HG02885 (cell line): ENCODE measurements around the gene RIMBP2.

ENCODE experiments used
- ATAC-seq: cut with Tn5 transposase; IDR thresholded peaks from one replicate; pipeline ENCODE4 v1.9.1; 2021; ENCODE audit warnings: mild to moderate bottlenecking; ENCODE audit not compliant: unreplicated experiment, poor library complexity

RIMBP2 gene

DNA sequence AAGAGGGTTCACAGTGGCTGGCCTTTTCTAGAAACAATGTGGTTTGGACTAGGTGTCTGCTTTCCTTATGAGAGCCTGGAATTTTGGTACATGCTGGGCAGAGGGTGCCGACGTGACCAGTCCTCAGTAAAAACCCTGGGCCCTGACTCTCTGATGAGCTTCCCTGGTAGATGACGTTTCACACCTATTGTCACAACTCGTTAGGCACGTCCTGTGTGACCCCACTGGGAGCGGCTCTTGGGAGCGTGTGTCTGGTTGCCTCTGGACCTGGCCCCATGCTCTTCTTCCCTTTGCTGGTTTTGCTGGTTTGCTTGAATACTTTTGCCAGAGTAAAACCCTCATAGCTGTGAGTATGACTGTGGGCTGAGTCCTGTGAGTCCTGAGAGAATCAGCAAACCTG, 136.9 kb downstream of the RIMBP2 start:
- no peak for ATAC-seq

GRCh38 chr12:130577351-130577750, 138.7 kb downstream of the RIMBP2 start:
- ATAC-seq: no peak

- ATAC-seq: no peak
Measured at GRCh38 chr12:130576371-130576816, 139.7 kb downstream of the RIMBP2 start.

DNA sequence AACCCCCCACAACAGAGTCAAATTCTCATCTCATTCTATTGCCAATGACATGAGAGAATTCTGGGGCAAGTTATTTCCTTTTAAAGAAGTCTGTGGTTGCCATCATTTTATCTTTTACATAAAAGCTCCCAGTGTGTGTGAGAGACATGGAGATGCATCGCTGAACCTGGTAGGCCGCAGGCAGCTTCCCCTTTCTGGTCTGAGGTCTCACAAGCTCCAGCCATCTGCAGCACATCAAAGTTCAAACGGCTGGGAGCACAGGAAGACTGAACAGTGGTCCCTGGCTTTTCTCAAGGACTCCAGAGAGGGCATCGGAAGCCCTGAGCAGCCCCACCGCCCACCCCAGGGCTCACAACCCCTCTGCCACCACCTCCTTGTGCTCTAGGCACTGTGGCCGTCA, 141.7 kb downstream of the RIMBP2 start:
- no peak for ATAC-seq

DNA sequence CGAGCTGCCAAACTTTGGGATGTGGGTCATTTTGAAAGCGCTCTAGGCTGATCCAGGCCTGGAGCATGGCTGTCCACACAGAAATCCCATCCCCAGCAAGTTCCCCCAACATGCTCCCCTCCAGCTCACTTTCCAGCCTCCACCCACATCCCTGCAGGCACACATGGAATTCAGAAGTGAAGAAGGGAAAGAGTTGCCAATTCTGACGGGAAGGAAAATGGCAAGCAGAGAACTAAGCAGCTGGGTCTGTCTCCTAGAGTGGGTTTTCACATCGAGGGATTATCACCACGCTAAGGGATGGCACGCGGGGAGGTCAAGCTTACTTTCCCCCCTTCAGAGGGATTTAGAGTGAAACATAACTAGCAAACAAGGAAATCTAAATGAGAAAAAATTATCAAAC, 142.3 kb downstream of the RIMBP2 start:
- ATAC-seq: no peak

DNA sequence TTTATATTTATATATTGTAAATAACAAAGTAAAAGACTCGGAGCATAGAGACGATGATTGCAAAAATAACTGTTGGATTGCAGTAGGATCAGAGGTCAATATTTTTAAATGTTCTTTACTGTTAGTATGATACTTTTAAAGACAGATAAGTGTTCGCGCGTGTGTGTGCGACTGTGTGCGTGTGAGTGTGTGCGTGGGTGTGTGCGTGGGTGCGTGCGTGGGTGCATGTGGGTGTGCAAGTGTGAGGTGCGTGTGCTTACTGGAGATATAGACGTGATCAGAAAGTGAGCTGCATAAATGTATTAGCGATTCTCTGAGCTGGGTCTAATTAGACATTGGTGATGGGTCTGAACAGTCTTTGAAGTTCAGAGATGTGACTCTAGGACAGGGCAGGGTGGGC, 142.9 kb downstream of the RIMBP2 start:
- no peak for ATAC-seq

DNA sequence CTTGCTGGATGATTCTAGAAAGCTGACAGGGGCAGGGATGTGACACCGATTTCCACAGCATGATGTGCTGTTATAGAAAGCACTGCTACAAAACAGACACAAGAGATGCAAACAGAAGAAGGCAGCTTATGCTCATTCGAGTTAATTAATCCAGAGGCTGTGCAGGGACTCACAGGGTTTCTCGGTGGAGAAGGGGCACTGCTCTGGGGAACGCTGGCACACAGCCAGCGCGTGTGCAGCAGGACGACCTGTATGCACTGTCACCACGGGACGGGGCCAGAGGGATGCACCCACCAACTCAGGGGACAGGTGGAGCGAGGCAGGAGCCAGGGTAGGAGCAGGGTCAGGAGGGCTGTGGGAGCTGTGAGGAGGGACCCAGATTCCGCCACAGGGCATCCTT, 143.5 kb downstream of the RIMBP2 start:
- no peak for ATAC-seq

DNA sequence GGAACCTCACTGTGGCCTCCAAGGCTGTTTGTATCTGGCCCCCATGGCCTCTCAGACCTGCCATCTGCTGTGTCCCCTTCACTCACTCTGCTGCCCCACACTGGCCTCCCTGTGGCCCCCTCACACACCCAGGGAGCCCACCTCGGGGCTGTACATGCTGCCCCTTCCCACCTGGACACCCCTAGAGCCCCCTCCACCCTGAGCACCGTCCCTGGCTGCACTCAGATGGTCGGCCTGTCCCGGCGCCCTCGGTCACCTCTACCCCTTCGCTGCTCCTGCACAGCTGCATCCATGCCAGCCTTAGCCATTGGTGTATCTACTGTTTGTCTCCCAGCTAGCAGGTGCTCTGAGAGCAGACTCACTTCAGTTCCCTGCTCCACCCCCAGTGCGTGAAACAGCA, 144.4 kb downstream of the RIMBP2 start:
- no peak for ATAC-seq

DNA sequence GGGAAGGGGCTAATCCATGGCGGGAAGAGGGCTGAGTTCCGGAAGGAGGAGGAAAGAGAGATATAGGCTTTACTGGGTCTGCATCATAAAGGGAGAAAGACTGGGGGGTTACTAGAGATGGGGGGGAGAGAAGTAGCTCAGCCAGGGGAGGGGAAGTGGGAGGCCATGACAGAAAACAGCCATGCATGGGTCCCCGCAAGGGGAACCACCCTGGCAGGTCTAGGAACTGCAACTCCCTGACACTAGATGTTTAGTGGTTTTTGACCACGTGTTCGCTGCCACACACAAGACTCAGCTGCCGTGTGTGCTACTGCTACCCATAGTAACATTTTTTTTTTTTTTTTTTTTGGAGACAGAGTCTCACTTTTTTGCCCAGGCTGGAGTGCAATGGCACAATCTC, 145.0 kb downstream of the RIMBP2 start:
- ATAC-seq: no peak

DNA sequence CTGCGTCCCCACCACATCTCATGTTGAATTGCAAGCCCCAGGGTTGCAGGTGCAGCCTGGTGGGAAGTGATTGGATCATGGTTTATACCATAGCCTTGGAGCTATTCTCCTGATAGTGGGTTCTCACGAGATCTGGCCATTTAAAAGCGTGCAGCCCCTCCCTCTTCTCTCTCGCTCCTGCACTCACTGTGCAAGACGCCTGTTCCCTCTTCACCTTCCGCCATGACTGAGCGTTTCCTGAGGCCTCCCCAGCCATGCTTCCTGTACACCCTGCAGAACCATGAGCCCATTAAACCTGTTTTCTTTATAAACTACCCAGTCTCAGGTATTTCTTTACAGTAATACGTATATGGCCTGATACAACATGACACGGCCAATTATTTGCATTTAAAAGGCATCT, 146.6 kb downstream of the RIMBP2 start:
- ATAC-seq: no peak

GRCh38 chr12:130568501-130568900, 147.6 kb downstream of the RIMBP2 start:
- ATAC-seq: no peak

GRCh38 chr12:130568041-130568440, 148.1 kb downstream of the RIMBP2 start:
- no peak for ATAC-seq

DNA sequence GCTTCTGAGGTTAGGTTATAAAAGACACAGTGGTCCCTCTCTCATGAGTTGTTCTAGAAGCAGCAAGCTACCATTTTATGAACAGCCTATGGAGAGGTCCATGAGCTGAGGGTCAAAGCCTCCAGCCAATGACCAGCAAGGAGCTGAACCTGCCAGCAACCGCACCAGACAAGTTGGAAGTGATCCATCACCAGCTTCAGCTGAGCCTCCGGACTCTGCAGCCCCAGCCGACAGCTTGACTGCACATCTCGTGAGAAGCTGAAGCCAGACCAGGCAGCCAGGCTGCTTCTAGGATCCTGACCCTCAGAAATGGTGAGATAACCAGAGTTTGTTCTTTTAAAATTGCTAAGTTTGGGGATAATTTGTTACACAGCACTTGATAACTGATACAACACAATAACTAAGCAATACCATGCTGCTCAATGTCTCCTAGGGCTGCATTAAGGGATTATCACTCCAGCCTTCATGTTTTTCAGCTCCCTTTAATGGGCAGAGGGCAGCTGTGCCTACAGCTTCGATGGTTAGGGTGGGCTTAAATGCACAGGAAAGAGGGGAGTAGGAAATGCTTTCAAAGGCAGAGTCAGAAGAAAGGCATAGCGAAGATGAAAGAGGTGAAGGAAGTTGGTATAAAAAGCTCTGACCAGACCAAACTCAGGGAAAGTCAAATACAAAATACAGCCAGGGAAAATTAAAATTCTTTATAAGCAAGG, 149.5 kb downstream of the RIMBP2 start:
- no peak for ATAC-seq

DNA sequence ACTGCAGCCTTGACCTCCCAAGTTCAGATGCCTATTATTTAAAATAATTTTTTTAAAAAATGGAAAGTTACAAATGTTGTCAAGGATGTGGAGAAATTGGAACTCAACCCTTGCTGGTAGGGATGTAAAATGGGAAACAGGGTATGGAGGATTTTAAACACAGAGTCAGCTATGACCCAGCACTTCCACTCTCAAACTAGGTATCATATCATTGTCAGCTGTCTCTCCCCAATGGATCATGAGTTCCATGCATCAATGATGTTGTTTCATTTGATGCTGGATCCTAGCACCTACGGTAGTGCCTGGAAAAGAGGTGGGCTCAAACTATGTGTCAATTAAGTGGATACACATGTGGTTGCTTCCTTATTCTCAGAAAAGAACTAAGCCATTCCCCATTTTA, 150.9 kb downstream of the RIMBP2 start:
- ATAC-seq: no peak

GRCh38 chr12:130563323-130563722, 152.8 kb downstream of the RIMBP2 start:
- ATAC-seq: no peak

GRCh38 chr12:130562716-130563115, 153.4 kb downstream of the RIMBP2 start:
- no peak for ATAC-seq

GRCh38 chr12:130560321-130560720, 155.8 kb downstream of the RIMBP2 start:
- ATAC-seq: no peak

DNA sequence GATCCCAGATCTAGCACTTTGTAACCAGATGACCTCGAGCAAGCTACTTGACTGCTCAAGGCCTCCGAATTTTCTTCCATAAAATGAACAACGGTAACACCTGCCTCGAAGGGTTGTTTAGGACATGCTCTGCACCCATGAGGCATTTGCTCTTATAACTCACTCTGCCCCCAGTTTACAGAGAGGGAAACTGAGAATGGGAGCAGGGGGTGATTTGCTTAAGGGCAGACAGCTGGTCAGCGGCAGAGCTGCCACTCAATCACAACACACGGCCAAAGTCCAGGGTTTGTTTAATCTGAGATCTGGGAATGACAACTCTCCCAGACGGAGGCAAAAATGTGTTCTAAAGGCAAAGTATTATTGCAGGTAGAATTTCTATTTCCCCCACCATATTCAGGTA, 156.3 kb downstream of the RIMBP2 start:
- ATAC-seq: no peak

GRCh38 chr12:130557886-130558765, 158.0 kb downstream of the RIMBP2 start:
- ATAC-seq: no peak

GRCh38 chr12:130557201-130557600, 158.9 kb downstream of the RIMBP2 start:
- ATAC-seq: no peak

GRCh38 chr12:130556486-130557055, 159.5 kb downstream of the RIMBP2 start:
- ATAC-seq: no peak
